IPS DF 4.7 (cell line): ENCODE data around the gene KRT80.

ENCODE experiments used
- DNase-seq: peaks from one replicate; pipeline ENCODE4 v3.0.0-alpha.2; 2013; ENCODE audit warnings: low spot score; ENCODE audit errors: extremely low read depth

Gene KRT80

DNA sequence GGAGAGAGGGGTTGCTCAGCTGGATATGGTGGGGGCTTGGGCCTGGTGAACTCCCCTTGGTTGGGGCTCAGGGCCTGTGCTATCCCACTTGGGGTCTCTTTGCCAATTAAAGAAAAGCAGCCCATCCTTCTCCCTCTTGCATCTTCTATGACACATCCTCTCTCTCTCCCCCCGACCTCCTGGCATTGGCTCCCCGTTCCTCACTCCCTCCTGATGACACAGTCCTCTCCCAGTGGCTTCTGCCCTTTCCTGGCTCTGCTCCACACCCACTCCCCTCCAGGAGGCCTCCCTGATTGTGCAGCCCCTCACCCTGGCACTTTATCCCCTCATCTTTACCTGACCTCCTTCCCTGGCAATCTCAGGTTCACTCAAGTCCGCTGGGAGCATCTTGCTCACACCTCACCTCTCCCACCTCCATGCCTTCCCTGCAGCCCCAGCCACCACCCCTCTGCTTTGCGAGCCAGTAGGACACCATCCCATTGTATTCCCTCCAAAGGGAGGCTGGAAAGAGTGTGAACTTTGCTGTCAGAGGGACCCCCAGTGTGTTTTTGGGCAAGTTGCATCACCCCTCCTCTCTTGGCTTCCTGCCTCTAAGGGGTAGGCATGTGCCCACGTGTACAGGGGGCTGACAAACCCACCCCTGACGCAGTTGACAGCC, 10.7 kb downstream of the KRT80 start:
- DNase-seq, result no peak

DNA sequence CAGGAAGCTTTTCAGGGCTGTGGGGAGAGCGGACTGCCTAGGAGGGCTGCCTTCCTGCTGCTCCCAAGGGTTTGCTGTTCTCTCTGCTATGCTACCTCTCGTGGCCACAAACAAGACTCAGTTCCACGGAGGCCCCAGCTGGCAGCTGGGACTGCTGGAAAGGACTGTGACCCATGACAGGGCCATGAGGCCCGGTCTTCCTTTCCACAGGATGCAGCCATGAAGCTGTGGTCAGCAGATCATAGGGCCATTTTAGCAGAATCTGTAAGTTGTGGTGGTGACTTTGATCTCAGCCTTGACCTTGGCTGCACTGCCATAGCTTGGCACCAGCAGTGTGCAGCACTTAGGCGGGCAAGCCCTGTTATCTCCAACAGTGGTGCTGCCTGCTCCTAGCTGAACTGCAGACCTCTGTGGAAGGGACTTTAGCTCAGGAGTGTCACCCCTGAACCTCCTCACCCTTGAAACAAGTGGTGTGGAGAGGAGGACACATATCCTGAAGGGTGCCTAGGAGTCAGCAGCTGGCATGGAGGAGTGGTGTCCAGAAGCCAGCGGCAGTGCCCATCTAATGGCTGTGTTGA, 12.3 kb downstream of the KRT80 start:
- no peak for DNase-seq

DNA sequence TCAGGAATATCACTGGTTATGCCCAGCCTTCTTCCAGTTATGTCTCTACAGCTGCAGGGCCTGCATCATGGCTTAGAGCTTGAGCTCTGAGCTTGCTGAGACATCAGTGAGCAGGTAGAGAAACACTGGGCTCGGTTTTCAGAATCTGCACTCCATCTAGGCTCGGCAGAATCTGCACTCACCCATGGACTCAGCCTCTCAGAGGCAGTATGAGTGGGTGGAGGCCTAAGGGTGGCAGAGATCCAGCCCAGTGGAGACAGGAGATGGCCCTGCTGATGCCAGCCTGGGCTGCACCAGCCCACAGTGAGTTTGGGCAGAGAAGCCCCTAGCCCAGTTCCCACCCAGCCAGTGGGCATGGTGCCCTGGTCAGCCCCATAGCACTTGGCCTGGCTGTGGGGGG, 12.8 kb downstream of the KRT80 start:
- DNase-seq, result no peak

DNA sequence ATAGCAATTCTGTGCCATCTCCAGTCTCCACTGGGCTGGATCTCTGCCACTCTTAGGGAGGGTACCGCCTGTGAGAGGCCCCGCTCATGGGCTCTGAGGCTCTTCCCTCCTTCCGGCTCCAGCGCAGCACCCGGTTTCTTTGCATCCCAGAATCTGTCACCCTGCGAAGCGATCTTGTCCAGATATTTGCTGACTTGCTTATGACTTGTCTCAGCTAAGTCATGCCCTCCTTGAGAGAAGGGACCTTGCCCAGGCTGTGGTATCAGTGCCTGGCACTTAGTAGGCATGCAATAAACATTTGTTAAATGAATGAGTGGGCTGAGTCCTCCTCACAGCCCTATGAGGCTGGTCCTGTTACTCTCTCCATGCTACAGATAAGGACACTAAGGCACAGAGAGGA, 13.4 kb downstream of the KRT80 start:
- no peak for DNase-seq

DNA sequence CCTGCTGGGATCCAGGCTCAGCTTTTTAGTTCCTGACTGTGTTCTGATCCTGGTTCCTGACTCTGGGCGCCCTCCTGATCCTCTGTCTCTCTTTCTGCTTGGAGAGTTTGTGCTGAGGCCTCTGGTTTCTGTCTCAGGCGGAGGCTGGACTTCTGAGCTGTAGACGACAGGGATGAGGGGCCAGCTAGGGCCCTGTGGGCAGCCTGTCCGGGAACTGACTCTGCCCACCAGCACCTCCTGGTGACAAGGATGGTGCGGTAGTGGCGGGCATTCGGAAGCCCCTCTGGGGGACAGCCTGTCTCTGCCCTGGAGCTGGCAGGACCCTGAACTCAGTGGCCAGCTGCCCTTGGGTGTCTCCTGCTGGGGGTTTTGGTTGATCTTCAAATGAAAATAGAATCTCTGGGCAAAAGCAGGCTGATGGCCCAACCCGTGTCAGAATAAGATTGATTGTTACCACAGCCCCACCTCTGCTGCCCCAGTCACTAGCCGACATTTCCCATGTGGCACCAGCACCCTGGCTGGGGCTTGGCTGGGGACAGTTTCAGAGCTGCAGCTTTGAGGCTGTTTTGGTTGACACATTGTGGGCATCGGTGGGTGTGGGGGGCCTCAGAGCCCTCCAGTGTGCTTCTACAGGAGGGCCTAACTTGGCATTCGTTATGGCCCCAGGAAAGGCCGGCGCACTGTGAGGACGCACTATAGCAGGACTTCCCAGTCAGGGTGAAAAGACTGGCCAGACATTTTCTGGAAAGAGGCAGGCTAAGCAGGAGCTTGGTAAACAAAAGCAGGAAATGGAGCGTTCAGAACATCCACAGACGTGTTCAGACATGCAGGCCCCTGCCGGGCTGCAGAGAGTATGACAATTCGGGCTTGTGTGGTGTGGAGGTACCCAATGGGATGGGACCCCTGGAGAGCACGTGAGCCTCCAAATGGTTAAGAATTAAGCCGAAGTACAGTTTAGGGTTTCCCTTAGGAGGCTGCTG, 16.2 kb downstream of the KRT80 start:
- DNase-seq, result no peak

DNA sequence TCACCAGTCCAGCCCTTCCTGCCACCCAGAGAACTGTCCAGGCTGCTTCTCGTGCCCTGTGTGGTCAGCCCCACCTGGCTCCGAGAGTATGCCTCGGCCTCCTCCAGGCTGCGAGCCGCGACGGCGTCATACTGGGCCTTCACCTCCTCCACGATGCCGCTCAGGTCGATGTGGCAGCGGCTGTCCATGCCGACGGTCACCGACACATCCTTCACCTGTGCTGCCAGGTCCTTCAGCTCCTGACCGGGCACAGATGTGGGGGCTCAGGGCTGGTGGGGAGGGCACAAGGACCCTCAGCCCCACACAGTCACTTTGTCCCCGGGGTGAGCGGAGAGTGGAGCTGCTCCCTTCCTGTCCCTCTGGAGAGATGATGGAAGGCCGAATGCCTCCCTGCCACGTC, 18.3 kb downstream of the KRT80 start:
- no peak for DNase-seq

DNA sequence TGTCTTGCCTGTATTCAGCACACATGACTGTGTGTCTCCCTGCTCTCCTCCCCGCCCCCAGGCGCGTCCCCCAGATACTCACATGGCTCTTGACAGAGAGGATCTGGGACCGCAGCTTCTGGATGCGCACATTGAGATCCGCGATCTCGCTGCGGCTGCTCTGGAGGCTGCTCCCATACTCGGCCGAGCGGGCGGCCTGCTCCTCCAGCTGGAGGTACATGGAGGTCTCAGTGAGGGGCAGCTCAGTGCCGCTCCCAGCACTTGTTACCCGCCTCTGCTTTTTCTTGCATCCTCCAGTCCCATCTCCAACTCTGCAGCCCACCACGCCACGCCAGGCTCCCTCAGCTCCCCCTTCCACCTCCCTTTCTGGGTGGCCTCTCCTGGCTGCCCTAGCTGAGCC, 18.9 kb downstream of the KRT80 start:
- no peak for DNase-seq

DNA sequence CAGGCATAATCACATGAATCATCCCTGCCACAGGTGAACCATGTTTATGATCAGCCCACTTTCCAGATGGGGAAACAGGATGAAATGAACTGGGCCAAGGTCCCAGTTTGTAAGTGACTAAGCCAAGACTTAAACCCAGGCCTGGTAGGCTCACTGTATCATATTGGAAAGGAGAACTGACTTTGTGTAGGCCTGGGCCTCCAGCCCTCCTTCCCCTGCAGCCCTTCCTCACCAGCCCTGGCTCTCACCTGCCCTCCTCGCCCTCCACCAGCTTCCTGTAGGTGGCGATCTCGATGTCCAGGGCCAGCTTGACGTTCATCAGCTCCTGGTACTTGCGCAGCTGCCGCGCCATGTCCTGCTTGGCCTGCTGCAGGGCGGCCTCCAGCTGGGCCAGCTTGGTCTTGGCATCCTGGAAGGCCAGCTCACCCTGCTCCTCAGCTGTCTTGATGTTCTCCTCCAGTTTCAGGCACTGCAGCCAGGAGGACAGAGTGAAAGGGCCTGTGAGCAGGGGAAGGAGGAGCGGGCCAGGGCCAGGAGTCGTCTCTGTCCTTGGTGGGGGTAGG, 19.8 kb downstream of the KRT80 start:
- no peak for DNase-seq

DNA sequence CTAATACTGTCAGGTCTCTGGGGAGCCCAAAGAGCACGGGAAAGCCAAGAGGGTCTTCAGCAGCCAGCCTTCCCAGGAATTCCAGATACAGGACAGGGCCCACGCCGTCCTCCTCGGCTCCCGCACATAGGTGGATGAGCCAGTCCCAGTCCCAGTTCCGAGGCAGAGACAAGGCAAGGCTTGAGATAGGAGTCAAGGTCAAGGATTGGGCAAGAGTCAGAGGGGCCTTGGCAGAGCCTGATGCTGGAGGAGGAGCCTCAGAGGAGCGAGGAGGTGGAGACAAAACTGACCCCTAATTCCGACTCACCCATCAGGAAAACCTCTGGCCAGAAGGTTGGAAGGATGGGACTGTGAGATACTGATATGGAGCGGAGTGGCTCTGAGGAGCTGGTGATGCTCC, 21.0 kb downstream of the KRT80 start:
- no peak for DNase-seq

DNA sequence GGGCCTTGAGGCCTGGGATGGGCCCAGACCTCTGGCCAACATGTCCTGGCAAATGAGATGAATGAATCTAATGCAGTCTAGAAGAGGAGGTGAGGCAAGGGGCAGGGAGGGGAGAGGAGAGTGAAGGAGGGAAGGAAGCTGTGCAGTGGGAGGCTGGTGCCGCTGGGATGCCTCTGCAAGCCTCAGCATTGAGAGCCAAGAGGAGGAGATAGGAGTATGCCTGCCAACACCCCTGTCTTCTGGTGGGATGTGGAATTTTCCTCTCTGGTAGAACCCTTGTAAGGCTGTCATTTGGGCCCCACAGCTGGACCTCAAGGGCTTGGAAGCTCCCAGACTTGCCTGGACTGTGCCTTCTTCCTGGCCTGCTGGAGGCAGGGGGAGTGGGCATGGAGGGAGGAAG, 21.9 kb downstream of the KRT80 start:
- DNase-seq, result no peak

DNA sequence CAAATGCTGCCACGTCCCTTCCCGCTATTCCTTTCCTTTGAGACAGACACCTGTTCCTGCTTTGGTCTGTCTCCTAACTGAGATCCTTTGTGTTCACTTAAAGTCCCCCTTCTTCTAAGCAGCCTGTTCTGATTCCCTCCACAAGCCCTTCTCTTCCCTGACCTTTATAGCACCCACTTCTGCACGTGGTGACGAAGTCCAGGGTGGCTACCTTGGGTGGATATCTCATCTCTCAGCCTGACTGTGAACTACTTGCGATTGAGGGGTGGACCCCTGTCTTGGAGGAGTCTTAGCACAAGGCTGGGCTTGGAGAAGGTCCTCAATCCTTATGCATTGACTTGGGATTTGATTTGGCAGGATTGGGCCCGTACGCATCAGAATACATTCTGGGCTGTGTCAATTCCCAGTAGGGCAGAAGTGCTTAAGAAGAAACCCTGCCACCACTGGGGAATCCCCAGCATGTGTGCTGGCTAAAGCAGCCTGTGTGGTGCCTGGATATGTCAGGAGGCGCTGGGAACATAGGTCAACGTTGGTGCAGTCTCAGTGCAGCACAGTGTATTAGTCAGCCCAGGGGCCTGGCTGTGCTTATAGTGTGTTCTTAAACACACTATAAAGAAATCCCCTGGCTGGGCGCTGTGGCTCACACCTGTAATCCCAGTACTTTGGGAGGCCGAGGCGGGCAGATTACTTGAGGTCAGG, 23.6 kb downstream of the KRT80 start:
- no peak for DNase-seq

DNA sequence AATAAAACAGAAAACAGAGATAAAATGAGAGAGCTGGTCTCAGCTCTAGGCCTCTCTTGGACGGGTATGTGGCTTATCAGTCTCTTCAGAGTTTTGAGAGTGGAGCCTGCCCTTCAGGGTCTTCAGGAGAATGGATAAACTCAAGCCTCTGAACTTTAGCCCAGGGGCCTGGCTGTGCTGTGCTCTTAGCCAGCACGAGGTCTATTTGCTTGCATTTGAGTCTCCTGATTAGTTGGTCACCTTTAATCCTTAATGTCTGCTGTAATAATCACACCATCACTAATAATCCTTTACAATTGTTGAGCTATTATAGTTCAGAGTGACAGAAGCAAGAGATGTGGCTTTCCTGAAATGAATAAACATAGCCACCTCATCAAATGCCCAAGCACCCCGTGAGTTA, 24.3 kb downstream of the KRT80 start:
- no peak for DNase-seq

DNA sequence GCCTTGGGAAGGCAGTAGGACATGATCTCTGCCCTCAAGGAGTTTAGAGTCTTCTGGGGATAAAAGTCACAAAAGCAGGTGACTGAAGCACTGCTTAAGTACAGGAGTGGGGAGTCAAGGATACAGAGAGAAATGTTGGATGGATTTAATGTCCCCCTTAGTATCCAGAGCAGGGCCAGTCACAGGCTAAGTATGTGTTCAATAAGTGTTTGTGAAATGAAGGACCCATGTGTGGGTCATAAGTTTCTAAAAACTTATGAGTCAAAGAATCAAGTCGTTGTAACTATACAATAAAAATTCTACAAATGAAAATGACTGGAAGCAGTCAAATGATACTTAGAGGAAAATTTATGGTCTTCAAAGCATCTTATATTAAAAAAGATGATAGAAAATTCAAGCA, 25.1 kb downstream of the KRT80 start:
- DNase-seq, result no peak

DNA sequence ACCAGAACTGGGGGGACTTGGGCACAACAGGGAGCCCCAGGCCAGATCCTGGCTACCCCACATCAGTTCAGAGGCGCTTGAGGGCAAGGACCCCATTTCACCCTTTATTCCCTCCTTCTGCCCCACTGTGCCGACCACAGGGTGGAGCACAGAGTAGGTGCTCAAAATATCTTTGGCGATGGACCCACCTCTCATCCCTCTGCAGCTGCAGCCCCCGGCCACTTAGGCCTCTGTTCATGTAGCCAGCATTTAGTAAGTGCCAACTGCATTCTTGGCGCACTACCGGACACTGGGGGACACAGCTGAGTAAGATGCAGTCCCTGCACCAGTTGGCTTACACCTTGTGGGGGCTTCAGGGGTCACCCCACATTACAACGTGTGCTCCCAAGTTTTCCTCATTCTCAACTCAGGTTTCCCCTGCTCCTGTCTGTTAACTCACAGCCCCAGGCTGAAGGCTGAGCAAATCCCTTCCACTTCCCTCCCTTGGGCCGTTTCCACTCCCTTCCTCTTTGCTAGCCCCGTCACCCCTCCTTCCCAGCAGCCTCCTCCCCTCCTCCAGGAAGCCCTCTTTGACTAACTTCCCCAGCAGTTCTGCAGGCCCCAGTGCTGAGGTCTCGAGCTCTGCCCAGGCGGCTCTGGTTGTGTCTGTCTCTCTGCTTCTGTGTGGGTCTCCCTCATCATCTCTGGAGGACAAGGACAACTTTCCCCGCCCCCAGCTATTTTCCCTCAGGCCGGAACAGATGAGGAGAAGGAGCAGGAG, 26.5 kb downstream of the KRT80 start:
- DNase-seq, result no peak

DNA sequence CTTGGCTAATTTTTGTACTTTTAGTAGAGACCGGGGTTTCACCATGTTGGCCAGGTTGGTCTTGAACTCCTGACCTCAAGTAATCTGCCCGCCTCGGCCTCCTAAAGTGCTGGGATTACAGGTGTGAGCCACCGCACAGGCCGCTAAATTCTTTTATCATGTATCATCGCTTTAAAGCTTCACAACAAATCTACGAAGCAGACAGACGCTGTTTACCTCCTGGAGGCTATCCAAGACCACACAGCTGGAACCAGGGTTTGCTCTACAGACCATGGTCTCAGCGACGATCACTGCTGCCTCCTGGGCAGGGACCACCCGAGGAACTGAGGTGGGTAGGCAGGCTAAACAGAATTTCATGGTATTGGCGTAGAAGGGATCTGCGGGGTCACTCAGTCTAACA, 27.2 kb downstream of the KRT80 start:
- no peak for DNase-seq

DNA sequence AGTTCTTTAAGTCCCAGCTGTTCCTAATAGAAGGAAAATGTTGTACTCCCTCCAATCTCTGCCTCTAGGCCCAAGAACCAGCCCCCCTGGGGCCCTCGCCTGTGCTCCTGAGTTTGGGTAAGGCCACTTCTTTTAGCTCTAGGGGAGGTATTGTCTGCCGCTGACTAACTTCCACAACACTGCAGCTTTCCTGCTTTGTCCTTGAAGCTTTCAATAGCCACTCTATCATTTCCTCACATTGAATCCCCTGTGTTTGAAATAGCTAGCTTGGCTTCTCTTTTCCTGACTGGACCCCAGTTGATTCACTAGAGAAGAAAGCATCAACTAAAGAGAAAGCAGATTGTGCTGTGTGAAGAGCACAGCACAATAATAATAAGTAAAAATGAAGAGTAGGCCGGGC, 28.8 kb downstream of the KRT80 start:
- DNase-seq, result no peak

DNA sequence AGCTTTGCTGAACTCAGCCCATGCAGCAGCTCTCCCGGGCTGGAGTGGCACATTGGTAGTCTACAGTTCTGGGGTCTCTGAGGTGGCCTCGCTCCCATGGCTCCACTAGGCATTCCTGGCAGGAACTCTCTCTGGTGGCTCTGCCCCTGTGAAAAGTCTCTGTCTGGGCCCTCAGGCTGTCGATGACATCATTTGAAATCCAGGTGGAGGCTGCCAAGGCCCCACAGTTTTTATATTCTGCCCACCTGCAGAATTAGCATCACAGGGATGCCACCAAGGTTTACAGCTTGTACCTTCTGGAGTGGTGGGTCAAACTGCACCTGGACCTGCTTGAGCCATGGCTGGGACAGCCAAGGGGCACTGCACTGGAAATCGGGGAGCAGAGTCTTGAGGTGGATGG, 31.6 kb downstream of the KRT80 start:
- DNase-seq, result no peak

DNA sequence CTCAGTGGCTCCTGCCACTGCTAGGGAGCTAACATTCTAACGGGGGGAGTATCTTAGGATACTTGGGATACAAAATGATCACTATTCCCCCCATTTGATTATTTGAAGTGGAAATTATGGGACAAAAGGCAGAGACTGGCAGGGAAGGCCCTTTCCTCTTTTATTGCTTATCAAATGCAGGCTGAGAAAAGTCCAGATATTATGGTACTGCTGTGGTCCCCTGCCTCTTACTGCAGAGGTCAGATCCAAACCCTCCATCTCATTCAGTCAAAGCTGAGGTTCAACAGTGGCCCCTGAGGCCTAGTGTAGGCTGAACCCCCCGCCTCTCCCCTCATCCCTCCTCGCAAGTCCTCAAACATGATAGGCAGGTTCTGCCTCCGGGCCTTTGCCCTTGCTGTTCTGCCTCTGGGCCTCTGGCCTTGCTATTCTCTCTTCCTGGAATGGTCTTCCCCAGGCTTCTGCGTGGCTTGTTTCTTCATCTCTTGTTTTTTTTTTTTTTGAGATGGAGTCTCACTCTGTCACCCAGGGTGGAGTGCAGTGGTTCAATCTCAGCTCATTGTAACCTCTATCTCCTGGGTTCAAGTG, 34.2 kb downstream of the KRT80 start:
- no peak for DNase-seq

DNA sequence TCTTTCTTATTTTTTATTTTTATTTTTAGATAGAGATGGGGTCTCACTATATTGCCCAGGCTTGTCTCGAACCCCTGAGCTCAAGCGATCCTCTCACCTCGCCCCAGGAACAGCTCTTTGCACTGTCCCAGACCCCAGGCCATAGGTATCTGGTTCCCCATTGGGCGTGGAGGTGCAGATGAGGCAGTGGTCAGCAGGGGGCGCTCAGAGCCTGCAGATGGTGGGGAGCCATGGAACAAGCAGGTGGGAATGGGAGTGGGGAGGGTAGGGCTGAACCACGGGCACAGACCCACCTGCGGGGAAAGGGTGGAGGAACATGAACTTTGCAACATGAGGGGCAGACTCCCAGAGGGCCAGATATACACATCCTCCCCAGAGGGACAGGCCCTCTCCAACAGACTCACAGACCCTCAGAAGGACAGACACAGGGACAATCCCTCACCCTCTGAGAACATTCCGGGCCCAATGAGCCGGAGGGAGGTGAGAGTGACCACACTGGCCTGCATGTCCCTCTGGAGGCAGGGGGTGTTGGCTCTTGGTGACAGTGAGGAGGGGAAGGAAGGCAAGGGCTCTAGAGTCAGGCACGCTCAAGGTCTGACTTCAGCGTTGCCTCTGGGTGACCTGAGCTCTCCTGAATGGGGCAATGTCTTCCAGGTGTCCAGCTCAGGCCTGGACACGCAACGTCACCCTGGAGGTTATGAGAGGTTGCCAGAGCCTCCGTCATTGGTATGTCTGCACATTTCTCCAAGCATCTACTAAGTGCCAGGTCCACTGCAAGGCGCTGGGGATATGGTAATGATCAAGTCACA, 34.9 kb downstream of the KRT80 start:
- no peak for DNase-seq

DNA sequence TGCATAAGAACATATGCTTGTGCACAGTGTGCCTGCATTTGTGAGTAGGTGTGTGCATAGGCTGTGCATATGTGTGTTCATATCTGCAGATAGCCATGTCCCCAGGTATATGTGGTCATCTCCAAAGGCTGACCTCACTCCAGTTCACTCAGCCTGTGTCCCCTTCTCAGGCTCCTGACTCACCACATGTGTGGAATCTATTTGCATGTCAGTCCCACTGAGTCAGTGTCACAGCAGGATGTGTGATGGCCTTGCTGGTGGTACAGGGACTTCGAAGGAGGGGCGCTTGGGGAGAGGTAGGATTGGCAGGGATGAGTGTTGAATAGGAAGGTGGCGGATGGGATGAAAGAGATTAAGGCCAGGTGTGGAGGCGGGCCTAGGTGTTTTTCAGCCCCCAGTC, 35.5 kb downstream of the KRT80 start:
- no peak for DNase-seq
